SK-N-SH (cell line): ENCODE measurements around the gene HEMGN. TPM values are rescaled to one million over a fixed set of nuclear protein-coding genes. Genes with fewer than 3 reads are reported as not detected.

ENCODE experiments used
- CTCF ChIA-PET: fragments of 300-600, 350-600 bp; formaldehyde crosslinking; extraction: SDS; loops from one replicate; lab custom pipeline; 2021; lab: Yijun Ruan, JAX
- POLR2A ChIA-PET: fragments of 350-600 bp; sonication (Branson Sonifier 250); formaldehyde crosslinking; extraction: SDS; loops from one replicate; lab custom pipeline; 2020; ENCODE audit warnings: antibody characterized with exemption, inconsistent platforms; lab: Yijun Ruan, JAX
- DNase-seq: peaks from one replicate; pipeline ENCODE4 v3.0.0; 2012
- H2AFZ ChIP-seq: fragments of 200-600 bp; sonication (generic); 2 replicates; pipeline ENCODE4 v1.8.1; 2016; ENCODE audit warnings: antibody characterized with exemption, mild to moderate bottlenecking, low read depth
- H3F3A ChIP-seq: fragments of 200-600 bp; sonication (generic); replicated peaks from 2 replicates; pipeline ENCODE3; 2016; ENCODE audit warnings: antibody characterized with exemption, mild to moderate bottlenecking; ENCODE audit not compliant: insufficient read depth
- H3K27ac ChIP-seq, 2 experiments: fragments of 200-500 bp in 1 of 2; fragments of 200-600 bp in 1 of 2; sonication (Bioruptor generic) in 1 of 2; sonication (generic), shearing (Covaris generic) in 1 of 2; 2 replicates each; pipeline versions ENCODE4 v1.5.1 to v1.6.1; 2014 to 2016; ENCODE audit warnings: low read depth in 2 of 2, inconsistent platforms in 1 of 2, low read length in 1 of 2, mild to moderate bottlenecking in 1 of 2, mixed read lengths in 1 of 2
- H3K27me3 ChIP-seq: fragments of 200-600 bp; sonication (generic), shearing (Covaris generic); 2 replicates; pipeline ENCODE4 v1.6.1; 2016; ENCODE audit warnings: mixed run types; ENCODE audit not compliant: insufficient read depth
- H3K36me3 ChIP-seq, 2 experiments: fragments of 200-500 bp in 1 of 2; fragments of 200-600 bp in 1 of 2; sonication (Bioruptor generic) in 1 of 2; sonication (generic) in 1 of 2; replicated peaks in 1 of 2; 2 replicates each; pipeline versions ENCODE3 to v1.5.1; 2014 to 2016; ENCODE audit warnings: low read length in 1 of 2, mild to moderate bottlenecking in 1 of 2; ENCODE audit not compliant: insufficient read depth in 2 of 2, control insufficient read depth in 1 of 2
- H3K4me1 ChIP-seq, 2 experiments: fragments of 200-500 bp in 1 of 2; fragments of 200-600 bp in 1 of 2; sonication (Bioruptor generic) in 1 of 2; sonication (generic), shearing (Covaris generic) in 1 of 2; 2 replicates each; pipeline versions ENCODE4 v1.5.1 to v1.6.1; 2014 to 2016; ENCODE audit warnings: low read depth in 1 of 2, low read length in 1 of 2, mixed run types in 1 of 2; ENCODE audit not compliant: insufficient read depth in 2 of 2, control insufficient read depth in 1 of 2
- H3K4me2 ChIP-seq: fragments of 200-600 bp; sonication (generic), shearing (Covaris generic); 2 replicates; pipeline ENCODE4 v1.6.1; 2017; ENCODE audit warnings: mixed run types
- H3K4me3 ChIP-seq, 2 experiments: fragments of 200-500 bp in 1 of 2; fragments of 200-600 bp in 1 of 2; sonication (Bioruptor generic) in 1 of 2; sonication (generic), shearing (Covaris generic) in 1 of 2; 2 replicates each; pipeline versions ENCODE4 v1.5.1 to v1.8.1; 2014 to 2016; ENCODE audit warnings: low read depth in 2 of 2, inconsistent platforms in 1 of 2, low read length in 1 of 2, mild to moderate bottlenecking in 1 of 2, mixed read lengths in 1 of 2, moderate library complexity in 1 of 2
- H3K79me2 ChIP-seq: fragments of 200-600 bp; sonication (generic); 2 replicates; pipeline ENCODE4 v1.8.1; 2017; ENCODE audit warnings: mild to moderate bottlenecking; ENCODE audit not compliant: insufficient read depth
- H3K9ac ChIP-seq: fragments of 200-600 bp; sonication (generic); 2 replicates; pipeline ENCODE4 v1.6.1; 2017; ENCODE audit warnings: mixed run types
- H3K9me2 ChIP-seq: fragments of 200-600 bp; sonication (generic); 2 replicates; pipeline ENCODE4 v1.6.1; 2017; ENCODE audit warnings: mixed run types
- H3K9me3 ChIP-seq: fragments of 200-600 bp; sonication (generic); 2 replicates; pipeline ENCODE4 v1.6.1; 2017; ENCODE audit warnings: mixed run types, mild to moderate bottlenecking, moderate library complexity
- H4K20me1 ChIP-seq: fragments of 200-600 bp; sonication (generic); 2 replicates; pipeline ENCODE4 v1.6.1; 2017; ENCODE audit warnings: mild to moderate bottlenecking, mixed run types; ENCODE audit not compliant: insufficient read depth
- CTCF ChIP-seq: fragments of 200-600 bp; sonication (generic); IDR thresholded peaks from 2 replicates; pipeline ENCODE4 v1.6.1; 2017; ENCODE audit warnings: antibody characterized with exemption, mild to moderate bottlenecking, moderate library complexity
- FOXM1 ChIP-seq: IDR thresholded peaks from 2 replicates; pipeline ENCODE4 v1.4.0; 2012; ENCODE audit warnings: low read depth, mild to moderate bottlenecking
- GATA2 ChIP-seq: sonication (generic); formaldehyde crosslinking; IDR thresholded peaks from 2 replicates; pipeline ENCODE4 v1.5.0; 2020; ENCODE audit warnings: mild to moderate bottlenecking, missing genetic modification reagents
- JUND ChIP-seq: IDR thresholded peaks from 2 replicates; pipeline ENCODE4 v1.4.0; 2012
- MXI1 ChIP-seq: IDR thresholded peaks from 2 replicates; pipeline ENCODE4 v1.6.1; 2012; ENCODE audit warnings: mild to moderate bottlenecking, low read depth, low read length, improper control_type of control experiment
- NRF1 ChIP-seq: IDR thresholded peaks from 2 replicates; pipeline ENCODE4 v1.6.1; 2012; ENCODE audit warnings: low read depth, mild to moderate bottlenecking, low read length
- PBX3 ChIP-seq: IDR thresholded peaks from 2 replicates; pipeline ENCODE4; 2012
- POLR2AphosphoS5 ChIP-seq: IDR thresholded peaks from 2 replicates; pipeline ENCODE4 v1.6.1; 2012; ENCODE audit warnings: low read depth, low read length
- RAD21 ChIP-seq: IDR thresholded peaks from 2 replicates; pipeline ENCODE4 v1.6.1; 2012; ENCODE audit warnings: mild to moderate bottlenecking, low read length
- RXRA ChIP-seq: IDR thresholded peaks from 2 replicates; pipeline ENCODE4 v1.4.0; 2012; ENCODE audit warnings: low read depth, mild to moderate bottlenecking, borderline replicate concordance
- TAF1 ChIP-seq: IDR thresholded peaks from 2 replicates; pipeline ENCODE4 v1.6.1; 2012; ENCODE audit warnings: low read depth, mild to moderate bottlenecking, low read length, moderate library complexity, borderline replicate concordance
- TCF12 ChIP-seq: IDR thresholded peaks from 2 replicates; pipeline ENCODE4 v1.4.0; 2012
- TEAD4 ChIP-seq: IDR thresholded peaks from 2 replicates; pipeline ENCODE4 v1.4.0; 2012; ENCODE audit warnings: mild to moderate bottlenecking, borderline replicate concordance; ENCODE audit not compliant: insufficient read depth
- USF2 ChIP-seq: fragments of 150-350 bp; IDR thresholded peaks from 2 replicates; pipeline ENCODE4 v1.6.1; 2017; ENCODE audit warnings: antibody characterized with exemption, low read length, low read depth, borderline replicate concordance
- YY1 ChIP-seq: IDR thresholded peaks from 2 replicates; pipeline ENCODE4 v1.4.0; 2012; ENCODE audit warnings: low read depth, mild to moderate bottlenecking
- polyA plus RNA-seq, 3 experiments: library from polyadenylated mRNA; depleted of rRNA; stranded (reverse); fragments of >200 nt; gene quantifications; 2 replicates each; pipeline ENCODE4 v1.2.3, GENCODE V29; 2012

The HEMGN gene
- polyA plus RNA-seq, 1 of the 3 experiments (the other 2 are of a cell fraction), result not detected

- no peaks in the 10 kb centered on the region for H3K4me1 ChIP-seq
These were observed 2.3 kb upstream of the HEMGN start for GRCh38 chr9:97940233-97940632.

GRCh38 chr9:97936998-97937397 is 974 bp downstream of the HEMGN start:
- CTCF ChIA-PET, result interaction anchor here (2.2 to 2.7 kb wide), 2 partner anchors 14 to 98 kb away, joined by 6 to 19 read pairs; partner anchors contain the start of gene TRMO
- Histone ChIP-seq H3K27ac (no peak overlapping the region), H3K9me3 (no peaks in the 10 kb centered on the region), H2AFZ (no peak overlapping the region), H3K4me2 (no peak overlapping the region), H3K4me1 (no peaks in the 10 kb centered on the region), H3K27me3 (peaks cover 11% of the 10 kb centered on the region; the same call in 1 of the 2 replicates), H3K9me2 (no peaks in the 10 kb centered on the region), H3K36me3 (no peaks in the 10 kb centered on the region), H4K20me1 (no peaks in the 10 kb centered on the region), H3K79me2 (no peaks in the 10 kb centered on the region), H3K9ac (no peak overlapping the region), H3K4me3 (no peak overlapping the region), H3F3A (no peaks in the 10 kb centered on the region)
- POLR2A ChIA-PET, result no interaction called here
- TF ChIP-seq TAF1 (no peak), USF2 (no peak), JUND (no peak), GATA2 (CRISPR knock-in tag) (no peak), POLR2AphosphoS5 (no peak), RXRA (no peak), NRF1 (no peak)
- no peak for DNase-seq

More at GRCh38 chr9:97940233-97940632, 2.3 kb upstream of the HEMGN start:
- Histone ChIP-seq H3F3A (no peaks in the 10 kb centered on the region), H3K9ac (no peak overlapping the region), H3K9me2 (no peaks in the 10 kb centered on the region), H4K20me1 (no peaks in the 10 kb centered on the region), H3K9me3 (no peaks in the 10 kb centered on the region), H3K27me3 (peaks cover 11% of the 10 kb centered on the region; the same call in 1 of the 2 replicates), H3K79me2 (no peaks in the 10 kb centered on the region), H2AFZ (no peak overlapping the region), H3K4me3 (no peak overlapping the region), H3K27ac (no peak overlapping the region), H3K4me2 (no peak overlapping the region), H3K36me3 (no peaks in the 10 kb centered on the region)
- POLR2A ChIA-PET, result no interaction called here
- TF ChIP-seq MXI1 (no peak), TCF12 (no peak), YY1 (no peak), PBX3 (no peak), NRF1 (no peak), RAD21 (no peak), FOXM1 (no peak), TEAD4 (no peak), CTCF (no peak)
- no peak for DNase-seq
- CTCF ChIA-PET, result interaction anchor here (1.4 kb wide), 1 partner anchor 43 kb away, joined by 4 read pairs; the partner anchor contains the start of gene ANP32B
